Right renal cortex interstitium (tissue), 3 donors: ENCODE results near the gene AVPR1B. TPM values are rescaled to one million over a fixed set of nuclear protein-coding genes. Genes with fewer than 3 reads are reported as not detected.
"Not testable (repeated sequence)": the region's sequence is repeated elsewhere in the genome, so short reads cannot be mapped to it uniquely, and the experiment has no call there.

ENCODE experiments used
- DNase-seq, 3 donors: peaks; one replicate each; pipeline ENCODE4 v3.0.0-alpha.2; 2013; ENCODE audit warnings: low read depth in 3 of 3, low spot score in 2 of 3
- polyA plus RNA-seq, 3 donors: library from polyadenylated mRNA; unstranded; fragments of 120-200 nt; gene quantifications; one replicate each; pipeline ENCODE4 v1.2.1, GENCODE V29; 2013; ENCODE audit not compliant: insufficient read length in 3 of 3

AVPR1B gene
- polyA plus RNA-seq, 3 donors, result 0.65 to 0.72 (median 0.69) TPM

DNA sequence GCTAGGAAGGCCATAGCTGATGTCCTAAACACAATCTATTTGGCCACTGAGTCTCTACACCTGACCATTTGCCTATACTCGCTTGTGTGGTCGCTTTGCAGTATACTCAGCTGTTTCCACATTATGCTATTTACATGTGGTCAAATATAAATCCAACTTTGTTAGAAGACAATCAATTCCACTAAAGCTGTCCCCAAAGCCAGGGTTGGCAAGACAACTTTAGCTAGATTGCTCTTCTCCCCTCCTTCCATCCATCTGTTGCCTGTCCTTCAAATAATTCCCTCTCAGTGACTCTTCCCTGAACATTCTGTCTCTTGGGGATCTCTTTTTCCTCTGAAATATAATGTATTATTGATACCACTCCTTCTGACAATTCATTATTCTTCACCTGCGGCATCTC lies 30.1 kb downstream of the AVPR1B start:
- DNase-seq, result no peak

DNA sequence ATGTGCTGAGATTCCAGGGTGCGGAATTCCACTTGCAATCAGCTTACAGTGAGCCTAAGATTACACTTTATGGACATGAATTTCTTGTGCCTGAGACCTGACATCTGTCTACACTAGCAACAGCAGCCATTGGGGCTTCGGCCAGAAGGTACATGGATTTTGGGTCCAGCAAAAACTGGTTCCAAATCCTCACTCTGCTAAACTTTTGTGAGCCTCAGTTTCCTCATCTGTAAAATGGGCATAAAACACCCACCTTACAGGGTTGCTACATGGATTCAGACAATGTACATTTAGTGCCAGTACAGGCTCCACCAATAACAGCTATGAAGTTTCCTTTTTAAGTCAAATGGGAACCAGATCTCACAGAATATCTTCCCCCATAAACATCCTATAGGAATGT lies 33.4 kb downstream of the AVPR1B start:
- DNase-seq, result no peak

DNA sequence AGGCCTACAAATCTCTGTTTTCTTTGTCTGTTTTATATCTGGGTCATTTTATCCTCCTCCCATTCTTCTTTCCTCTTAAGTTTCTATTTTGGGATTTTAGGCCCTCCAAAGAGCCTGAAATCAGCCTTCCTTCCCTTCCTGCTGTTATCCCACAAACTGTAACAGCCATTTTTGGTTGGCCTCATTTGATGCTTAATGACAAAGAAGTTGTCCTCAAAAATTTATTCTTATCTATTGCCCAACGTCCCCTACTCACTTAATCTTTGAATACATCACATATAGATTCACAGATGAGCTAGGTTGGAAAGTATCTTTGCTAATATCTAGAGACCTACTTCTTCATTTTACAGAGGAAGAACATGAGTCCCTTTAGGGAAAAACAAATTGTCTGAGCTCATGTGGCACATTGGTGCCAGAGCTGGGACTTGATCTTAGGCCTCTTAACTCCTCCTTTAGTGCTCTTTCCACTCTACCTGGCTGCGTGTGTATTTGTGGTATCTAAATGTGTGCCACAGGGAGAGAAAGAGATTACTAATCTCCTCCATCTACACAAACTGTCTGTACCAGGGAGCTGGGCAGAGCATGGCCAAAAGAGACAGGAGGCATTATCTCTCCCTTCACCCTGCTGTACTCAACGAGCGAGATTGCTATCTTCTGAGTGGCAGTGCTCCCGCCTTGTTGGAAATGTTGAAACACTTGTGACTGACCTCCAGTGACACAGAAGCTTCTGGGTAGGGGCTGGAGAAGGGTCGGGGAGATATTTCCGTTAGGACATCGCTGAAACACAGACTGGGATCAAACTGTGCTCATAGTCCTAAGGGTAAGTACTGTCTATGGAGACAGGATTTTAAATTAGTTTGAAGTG lies 34.1 kb downstream of the AVPR1B start:
- DNase-seq, result no peak

DNA sequence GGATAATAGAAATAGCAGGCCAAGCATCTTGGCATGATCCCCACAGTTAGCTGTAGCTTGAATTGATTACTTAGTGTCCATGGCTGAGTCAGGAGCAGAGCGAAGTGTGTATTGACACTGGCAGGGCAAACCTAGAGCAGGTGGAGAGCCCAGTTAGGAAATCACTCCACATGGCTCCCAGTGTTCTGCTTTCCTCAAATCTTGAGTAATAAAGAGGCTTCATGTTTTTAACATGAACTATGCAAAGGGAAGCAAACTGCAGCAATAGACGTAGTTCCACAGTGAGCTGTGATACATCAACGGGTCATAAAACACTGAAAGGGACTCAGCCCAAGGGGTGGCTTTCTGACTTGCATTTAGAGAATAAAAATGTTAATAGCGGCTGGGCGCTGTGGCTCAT lies 35.3 kb downstream of the AVPR1B start:
- DNase-seq, result no peak

DNA sequence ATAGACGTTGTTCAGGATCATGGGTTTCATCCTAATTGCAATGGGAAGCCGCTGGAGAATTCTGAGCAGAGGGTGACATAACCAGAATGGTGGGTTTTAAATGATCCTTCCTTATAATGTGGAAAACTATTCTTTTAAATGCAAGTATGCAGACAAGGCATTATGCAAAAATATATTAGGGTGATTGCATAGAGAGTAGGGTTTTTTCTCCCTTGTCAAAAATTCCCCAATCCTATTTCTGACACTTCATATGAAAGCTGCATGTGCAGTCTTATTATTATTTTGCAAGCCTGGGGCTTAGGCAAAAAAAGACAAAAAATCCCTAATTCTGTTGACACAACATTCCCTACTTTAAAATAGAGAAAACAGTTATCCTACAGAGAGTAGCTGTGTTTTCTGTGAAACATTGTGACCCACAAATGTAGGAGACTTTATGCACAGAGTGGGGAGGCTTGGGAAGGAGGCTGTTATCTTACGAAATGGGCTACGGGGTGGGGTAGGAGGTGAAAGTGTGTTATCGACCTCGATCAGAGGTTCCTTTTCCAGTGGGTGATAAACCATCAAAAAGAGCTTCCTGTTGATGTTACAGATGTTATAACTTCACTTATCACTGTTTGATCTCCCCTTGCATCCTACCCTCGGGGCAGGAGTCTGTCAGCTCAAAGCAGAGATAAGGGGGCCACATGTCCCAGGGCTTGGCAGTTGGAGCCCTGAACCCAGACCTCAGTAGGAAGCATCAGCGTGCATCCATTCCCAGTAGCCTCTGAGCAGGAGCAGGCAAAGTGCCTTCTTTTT lies 37.0 kb downstream of the AVPR1B start:
- no peak for DNase-seq

DNA sequence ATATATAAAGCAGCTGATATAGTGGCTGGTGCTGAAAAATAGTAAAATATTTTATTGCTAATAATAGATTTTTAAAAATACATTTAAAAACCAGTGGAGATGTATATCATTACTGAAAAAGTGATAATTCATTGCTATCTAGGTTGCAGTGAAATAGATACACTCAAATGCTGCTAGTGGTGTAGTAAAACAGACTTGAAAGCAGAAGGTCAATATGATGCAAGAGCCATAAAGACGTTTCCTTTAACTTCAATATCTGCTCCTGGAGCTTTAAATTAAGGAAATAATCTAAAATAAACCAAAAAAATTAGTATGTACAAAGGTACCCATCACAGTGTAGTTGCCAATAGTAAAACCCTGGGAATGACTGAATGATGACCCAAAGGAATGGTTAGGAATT lies 38.1 kb downstream of the AVPR1B start:
- DNase-seq, result no peak

DNA sequence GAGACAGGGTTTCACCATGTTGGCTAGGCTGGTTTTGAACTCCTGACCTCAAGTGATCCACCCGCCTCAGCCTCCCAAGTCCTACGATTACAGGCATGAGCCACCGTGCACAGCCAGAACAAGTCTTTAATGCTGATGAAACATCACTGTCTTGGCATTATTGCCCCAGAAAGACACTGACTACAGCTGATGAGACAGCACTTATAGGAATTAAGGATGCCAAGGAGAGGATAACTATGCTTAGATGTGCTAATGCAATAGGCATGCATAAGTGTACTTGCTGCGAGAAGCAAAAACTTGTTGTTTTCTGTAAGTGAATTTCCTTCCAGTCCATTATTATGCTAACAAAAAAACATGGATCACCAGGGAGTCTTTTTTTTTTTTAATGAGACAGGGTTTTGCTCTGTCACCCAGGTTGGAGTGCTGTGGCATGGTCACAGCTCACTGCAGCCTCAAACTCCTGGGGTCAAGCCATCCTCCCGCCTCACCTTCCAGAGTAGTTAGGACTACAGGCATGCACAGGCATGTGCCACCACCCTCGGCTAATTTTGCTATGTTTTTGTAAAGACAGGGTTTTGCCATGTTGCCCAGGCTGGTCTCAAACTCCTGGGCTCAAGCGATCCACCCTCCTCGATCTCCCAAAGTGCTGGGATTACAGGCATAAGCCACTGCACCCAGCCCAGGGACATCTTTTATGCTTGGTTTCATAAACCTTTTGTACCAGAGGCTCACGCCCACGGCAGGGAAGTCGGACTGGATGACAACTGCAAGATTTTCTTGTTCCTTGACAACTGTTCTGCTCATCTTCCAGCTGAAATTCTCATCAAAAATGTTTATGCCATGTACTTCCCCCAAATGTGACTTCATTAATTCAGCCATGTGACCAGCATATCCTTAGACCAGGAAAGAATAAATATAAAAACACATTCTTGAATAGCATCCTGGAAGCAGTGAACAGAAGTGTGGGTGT lies 41.1 kb downstream of the AVPR1B start:
- no peak for DNase-seq

DNA sequence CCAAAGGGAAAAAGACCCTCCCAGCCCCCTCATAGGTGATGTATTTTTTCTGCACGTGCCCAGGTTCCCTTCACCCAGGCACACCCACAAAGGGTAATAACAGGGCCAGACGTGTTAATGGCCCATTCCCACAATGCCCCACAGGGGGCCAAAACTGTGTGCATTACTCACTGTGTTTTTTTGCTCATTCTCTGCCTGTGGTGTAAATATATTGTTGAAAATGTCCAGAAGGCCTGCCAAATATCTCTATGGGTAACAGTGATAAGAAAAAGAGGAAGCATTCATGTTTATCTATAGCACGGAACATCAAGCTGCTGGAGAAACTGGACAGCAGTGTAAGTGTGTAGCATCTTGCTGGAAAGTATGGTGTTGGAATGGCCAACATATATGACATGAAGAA lies 42.3 kb downstream of the AVPR1B start:
- DNase-seq, result no peak

DNA sequence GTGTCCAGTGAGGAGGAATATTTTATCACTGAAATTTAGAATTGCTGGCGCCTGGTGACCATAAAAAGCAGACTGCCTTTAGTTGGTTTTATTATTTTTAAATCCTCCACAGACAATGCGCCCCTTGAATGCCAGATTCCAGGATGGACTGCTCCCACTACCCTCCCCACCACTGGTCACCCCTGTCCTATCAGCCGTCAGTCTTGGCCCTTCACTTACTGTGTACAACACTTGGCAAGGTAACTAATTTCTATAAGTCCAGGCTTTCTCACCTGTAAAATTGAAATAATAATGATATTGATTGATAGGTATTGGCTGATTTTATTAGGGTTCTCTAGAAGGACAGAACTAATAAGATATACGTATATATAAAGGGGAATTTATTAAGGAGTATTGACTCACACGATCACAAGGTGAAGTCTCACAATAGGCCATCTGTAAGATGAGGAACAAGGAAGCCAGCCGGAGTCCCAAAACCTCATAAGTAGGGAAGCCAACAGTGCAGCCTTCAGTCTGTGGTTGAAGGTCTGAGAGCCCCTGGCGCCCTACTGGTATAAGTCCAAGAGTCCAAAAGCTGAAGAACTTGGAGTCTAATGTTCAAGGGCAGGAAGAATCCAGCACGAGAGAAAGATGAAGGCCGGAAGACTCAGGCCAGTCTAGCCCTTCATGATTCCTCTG lies 46.4 kb downstream of the AVPR1B start:
- no peak for DNase-seq

DNA sequence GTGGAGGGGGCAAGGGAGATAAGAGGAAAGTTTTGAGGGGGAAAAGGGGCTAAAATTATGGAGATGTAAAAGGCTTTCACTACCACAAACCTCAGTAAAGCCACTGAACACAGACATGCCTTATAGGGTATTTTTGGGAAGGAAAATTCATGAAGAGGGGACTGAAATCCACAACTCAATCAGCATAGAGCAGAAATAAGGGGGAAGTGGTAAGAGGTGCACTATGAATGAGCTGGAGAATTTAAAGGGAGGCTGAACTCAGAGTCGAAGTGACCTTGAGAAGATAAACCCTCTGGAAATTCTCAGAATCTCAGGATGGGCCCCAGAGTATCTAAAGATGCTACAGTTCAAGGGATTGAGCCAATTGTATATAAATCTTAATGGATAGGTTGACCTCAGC lies 48.9 kb downstream of the AVPR1B start:
- no peak for DNase-seq

DNA sequence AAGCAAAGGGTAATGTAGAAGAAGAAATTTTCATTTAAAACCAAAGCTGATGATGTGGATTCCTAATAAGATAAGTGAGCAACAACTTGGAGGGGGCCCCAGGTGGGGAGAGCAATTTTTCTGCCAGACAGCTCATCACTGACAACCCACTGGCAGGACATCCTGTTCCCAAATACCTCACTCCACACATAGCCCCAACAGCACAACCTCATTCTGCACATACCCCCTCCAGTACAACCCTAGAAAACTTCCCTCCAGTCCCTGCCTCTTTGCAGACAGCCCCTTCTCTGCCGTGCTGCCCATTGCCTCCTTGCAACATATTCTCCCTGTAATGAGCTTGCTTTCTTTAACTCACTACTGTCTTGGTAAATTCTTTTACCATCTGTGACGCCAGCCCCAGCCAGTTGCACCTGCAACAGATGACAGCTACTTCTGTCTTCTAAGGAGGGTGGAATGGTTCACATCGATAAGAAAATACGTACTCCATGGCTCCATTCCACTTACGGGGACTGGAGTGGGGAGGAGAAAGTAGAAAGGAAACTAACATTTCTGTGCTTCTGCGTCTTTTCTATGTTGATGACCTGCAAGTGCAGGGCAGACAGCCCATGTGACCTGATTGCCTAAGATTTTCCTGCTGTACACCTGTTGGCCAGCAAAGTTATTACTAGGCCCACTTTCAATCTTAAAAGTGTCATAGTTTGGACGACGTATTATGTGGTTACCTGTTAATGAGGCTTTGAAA lies 49.5 kb downstream of the AVPR1B start:
- DNase-seq, result no peak

DNA sequence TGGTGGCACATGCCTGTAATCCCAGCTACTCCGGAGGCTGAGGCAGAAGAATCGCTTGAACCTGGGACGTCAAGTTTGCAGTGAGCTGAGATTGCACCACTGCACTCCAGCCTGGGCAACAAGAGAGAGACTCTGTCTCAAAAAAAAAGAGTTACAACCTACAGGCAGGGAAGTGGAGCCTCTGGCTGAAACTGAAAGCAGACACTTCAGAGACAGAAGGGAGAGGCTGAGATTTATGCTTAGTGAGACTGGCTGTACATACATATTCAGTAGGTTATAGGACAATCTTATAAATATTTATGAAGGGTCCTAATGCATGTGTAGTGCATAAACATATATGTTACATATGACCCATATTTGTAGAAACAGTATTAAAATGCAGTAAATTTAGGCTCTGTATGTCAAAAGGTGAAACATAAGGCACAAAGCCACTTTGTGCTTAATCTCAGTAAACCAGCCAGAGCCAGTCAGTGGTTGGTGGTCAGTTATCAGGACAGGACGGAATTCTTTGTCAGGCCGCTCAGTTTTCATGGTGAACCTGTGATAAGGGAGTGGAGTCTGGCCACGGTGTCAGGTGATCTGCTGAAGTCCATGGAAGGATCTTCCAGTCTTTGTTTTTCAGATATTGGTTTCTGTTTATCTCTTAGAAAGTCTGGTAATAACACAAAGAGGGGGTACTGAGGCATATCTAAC lies 50.6 kb downstream of the AVPR1B start:
- DNase-seq, result no peak

DNA sequence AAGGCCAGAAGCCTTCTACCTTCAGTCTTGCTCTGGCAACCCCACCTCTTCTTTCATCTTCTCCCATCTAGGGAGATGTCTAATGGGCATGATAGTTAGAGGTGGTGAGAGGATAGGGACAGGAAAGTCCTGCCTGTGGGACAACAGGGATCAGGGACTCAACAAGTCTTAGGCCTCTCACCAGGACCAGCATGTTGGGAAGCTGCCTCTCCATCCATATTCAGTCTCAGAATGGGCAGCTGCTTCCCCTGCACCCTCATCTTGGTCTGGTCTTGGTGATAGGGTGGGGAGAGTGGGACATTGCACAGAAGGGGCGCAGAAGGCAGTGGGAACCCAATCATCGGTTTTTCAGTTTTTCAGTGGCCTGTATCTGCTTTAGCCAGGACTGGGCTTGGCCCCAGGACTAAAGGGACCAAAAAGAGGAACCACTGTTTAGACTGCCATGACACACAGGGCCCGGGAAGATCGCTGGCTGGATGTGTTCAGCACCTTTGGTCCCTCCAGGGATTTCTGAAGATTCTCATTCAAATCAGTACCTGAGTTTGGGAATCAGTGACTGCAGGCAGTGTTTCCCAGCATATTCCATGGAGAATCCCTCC lies 51.5 kb downstream of the AVPR1B start:
- DNase-seq, result no peak

DNA sequence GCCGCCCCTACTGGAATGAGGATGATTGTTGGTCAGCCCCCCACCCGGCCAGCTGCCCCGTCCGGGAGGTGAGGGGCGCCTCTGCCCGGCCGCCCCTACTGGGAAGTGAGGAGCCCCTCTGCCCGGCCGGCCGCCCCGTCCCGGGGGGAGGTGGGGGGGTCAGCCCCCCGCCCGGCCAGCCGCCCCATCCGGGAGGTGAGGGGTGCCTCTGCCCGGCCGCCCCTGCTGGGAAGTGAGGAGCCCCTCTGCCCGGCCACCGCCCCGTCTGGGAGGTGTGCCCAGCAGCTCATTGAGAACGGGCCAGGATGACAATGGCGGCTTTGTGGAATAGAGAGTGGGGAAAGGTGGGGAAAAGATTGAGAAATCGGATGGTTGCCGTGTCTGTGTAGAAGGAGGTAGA lies 52.7 kb downstream of the AVPR1B start:
- not testable (repeated sequence) for DNase-seq

DNA sequence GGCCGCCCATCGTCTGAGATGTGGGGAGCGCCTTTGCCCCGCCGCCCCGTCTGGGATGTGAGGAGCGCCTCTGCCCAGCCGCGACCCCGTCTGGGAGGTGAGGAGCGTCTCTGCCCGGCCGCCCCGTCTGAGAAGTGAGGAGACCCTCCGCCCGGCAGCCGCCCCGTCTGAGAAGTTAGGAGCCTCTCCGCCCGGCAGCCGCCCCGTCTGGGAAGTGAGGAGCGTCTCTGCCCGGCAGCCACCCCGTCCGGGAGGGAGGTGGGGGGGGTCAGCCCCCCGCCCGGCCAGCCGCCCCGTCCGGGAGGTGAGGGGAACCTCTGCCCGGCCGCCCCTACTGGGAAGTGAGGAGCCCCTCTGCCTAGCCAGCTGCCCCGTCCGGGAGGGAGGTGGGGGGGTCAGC lies 53.2 kb downstream of the AVPR1B start:
- not testable (repeated sequence) for DNase-seq

DNA sequence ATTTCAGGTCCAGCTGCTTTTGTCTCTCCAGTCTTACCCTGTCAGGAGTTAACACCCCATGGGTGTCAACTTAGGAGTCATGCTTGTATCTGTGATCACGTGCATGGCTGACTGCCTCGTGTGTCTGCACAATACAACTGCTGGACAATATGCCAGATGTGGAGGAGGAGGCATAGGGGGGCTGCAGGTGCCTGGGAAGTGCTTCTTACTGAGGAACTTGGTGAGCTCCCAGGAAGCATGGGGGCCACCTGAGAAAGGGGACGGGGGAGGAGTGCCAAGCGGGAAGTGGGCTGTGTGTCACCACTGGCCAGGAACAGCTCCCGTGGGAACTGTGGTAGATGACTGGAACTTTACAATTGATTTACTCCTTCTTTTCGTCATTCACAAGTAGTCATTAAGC lies 54.7 kb downstream of the AVPR1B start:
- no peak for DNase-seq

DNA sequence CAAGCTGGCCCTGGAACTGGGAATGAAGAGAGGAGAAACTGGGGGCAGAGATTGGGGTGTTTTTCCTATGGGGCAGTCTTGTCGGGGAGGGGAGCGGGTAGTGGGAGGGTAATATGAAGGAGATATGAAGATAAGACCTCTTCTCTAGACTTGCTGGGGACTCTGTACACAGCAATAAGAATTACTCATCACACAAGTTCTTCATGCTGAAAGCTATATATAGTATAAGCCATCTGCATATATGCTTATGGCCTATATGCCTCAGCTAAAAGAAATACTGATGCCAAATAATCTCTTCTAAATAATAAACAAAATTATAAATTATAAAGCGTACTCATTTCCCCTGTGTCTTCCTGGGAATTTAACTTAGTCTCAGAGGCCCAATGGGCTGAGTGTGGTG lies 56.3 kb downstream of the AVPR1B start:
- no peak for DNase-seq
